Left lung (tissue), 10 donors: ENCODE data around the gene TEAD1. TPM values are rescaled to one million over a fixed set of nuclear protein-coding genes. Genes with fewer than 3 reads are reported as not detected.

Experiments used
- ATAC-seq: fragments of 200-7000 bp; cut with Tn5 transposase; one replicate; pipeline ENCODE4 v1.9.1; 2020; ENCODE audit warnings: moderate library complexity
- DNase-seq, 4 donors: peaks; one replicate each; pipeline ENCODE4 v3.0.0-alpha.2; 2013 to 2020
- H3K27ac ChIP-seq, 2 donors: fragments of 200-600 bp; sonication (generic) in 1 of 2; one replicate each; pipeline versions ENCODE4 v1.5.0 to v1.8.0; 2020 to 2021
- H3K27me3 ChIP-seq, 2 donors: fragments of 200-600 bp; sonication (generic) in 1 of 2; one replicate each; pipeline versions ENCODE4 v1.5.0 to v1.8.0; 2020 to 2021
- H3K36me3 ChIP-seq, 2 donors: fragments of 200-600 bp; sonication (generic) in 1 of 2; one replicate each; pipeline versions ENCODE4 v1.5.0 to v1.8.0; 2020 to 2021
- H3K4me1 ChIP-seq, 2 donors: fragments of 200-600 bp; one replicate each; pipeline ENCODE4 v1.8.0; 2021
- H3K4me3 ChIP-seq, 2 donors: fragments of 200-600 bp; sonication (generic) in 1 of 2; one replicate each; pipeline versions ENCODE4 v1.5.0 to v1.8.0; 2020 to 2021; ENCODE audit warnings: mild to moderate bottlenecking in 1 of 2
- H3K9me3 ChIP-seq, 2 donors: fragments of 200-600 bp; sonication (generic) in 1 of 2; one replicate each; pipeline versions ENCODE4 v1.5.0 to v1.8.0; 2020 to 2021
- CTCF ChIP-seq, 2 donors: fragments of 200-600 bp; sonication (generic) in 1 of 2; IDR thresholded peaks; one replicate each; pipeline versions ENCODE4 v1.5.0 to v1.8.0; 2021; ENCODE audit warnings: antibody characterized with exemption in 2 of 2
- intact Hi-C, 2 donors: fragments of 100-400 bp; cut with DNase I; formaldehyde crosslinking; loops; one replicate each; pipeline versions ENCODE4 v1.11.2 to v1.14.2; 2022
- polyA plus RNA-seq, 6 donors: library from polyadenylated mRNA; unstranded; fragments of 120-200 nt; gene quantifications; one replicate each; pipeline ENCODE4 v1.2.1, GENCODE V29; 2013; ENCODE audit not compliant: insufficient read length in 6 of 6
- total RNA-seq, 2 donors: library from RNA; stranded (reverse); fragmentation: NEBNext Ultra II Directional; extraction: Animal tissue kit (Norgen Biotek cat#: 25700); gene quantifications; one replicate each; pipeline ENCODE4 v1.2.1, GENCODE V29; 2021
- donor health status: DM: no; HTN: yes; CAD: no.
- donor health status: DM: no; HTN: no; CAD: no.

Gene TEAD1
- total and polyA plus RNA-seq, 8 donors = 58.1 to 106 (median 86.9) TPM

- intact Hi-C loops = loop anchor here in 1 of 2 donors (10.0 kb wide), 1 partner anchor 125 kb away; no protein-coding TSS in a partner anchor
- DNase-seq (no peak), ATAC-seq (no peak)
- Histone ChIP-seq H3K4me3 (no peak overlapping the region), H3K27ac (peak overlapping the region in 1 of 2 donors; percentile 18), H3K4me1 (peaks cover 14 to 20% of the 10 kb centered on the region in 2 donors), H3K36me3 (no peaks in the 10 kb centered on the region), H3K9me3 (no peaks in the 10 kb centered on the region), H3K27me3 (no peaks in the 10 kb centered on the region)
- no peak for TF ChIP-seq CTCF (IDR thresholded peaks at IDR 0.05)
Observed at GRCh38 chr11:12809364-12809763, 135.1 kb downstream of the TEAD1 start.

- intact Hi-C loops = loop anchor here in 1 of 2 donors (10.0 kb wide), 1 partner anchor 125 kb away; no protein-coding TSS in a partner anchor
- ATAC-seq (peak; percentile 51), DNase-seq (peak in 1 of 4 donors; percentile 62)
- Histone ChIP-seq H3K27me3 (no peaks in the 10 kb centered on the region), H3K27ac (peak overlapping the region in 1 of 2 donors; percentile 18), H3K4me1 (peaks cover 16 to 23% of the 10 kb centered on the region in 2 donors), H3K4me3 (no peak overlapping the region), H3K36me3 (no peaks in the 10 kb centered on the region), H3K9me3 (no peaks in the 10 kb centered on the region)
- TF ChIP-seq CTCF (IDR thresholded peaks at IDR 0.05) = no peak
Observed at GRCh38 chr11:12809864-12810567, 135.8 kb downstream of the TEAD1 start.

DNA sequence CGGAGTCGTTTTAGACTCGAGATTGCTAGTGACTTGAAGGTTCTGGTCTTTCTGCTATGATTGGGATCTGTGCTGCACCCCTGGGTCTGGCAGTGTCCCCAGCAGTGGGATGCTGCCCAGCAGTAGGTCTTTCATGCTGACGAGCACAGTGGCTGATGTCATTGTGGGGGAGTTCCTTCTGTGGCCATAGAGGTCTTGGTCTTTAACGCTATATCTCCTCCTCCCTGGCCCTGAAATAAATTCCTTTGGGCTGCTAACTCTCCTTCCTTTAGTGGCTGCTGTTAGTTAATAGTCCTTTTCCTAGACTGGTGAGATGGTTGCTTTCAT lies 136.3 kb downstream of the TEAD1 start:
- no peak for DNase-seq
- Histone ChIP-seq H3K27me3 (no peaks in the 10 kb centered on the region), H3K36me3 (no peaks in the 10 kb centered on the region), H3K27ac (no peak overlapping the region), H3K9me3 (no peaks in the 10 kb centered on the region), H3K4me3 (no peak overlapping the region), H3K4me1 (peaks cover 21 to 27% of the 10 kb centered on the region in 2 donors)
- TF ChIP-seq CTCF (IDR thresholded peaks at IDR 0.05) = no peak
- intact Hi-C loops = no loop called here
- no peak for ATAC-seq

DNA sequence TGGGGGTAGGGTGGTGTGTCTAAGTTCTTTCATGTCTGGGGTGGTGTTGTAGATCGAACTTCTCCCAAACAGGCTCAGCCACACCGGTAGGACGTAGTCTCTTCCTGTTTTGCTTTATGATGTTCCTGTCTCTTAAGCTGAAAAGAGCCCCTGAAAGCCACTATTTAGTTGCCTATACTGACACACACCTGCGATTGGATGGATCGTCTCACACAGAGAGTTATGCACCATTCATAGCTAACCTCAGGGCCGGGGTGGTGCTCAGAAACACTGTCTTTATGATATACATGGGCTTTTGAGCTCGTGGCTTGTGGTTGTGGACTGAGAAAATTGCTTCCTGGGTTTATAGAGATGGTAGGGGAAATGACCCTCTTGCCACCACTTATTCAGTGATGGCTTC lies 137.6 kb downstream of the TEAD1 start:
- intact Hi-C loops = no loop called here
- no peak for ATAC-seq

More for the DNA sequence above, 137.6 kb downstream of the TEAD1 start:
- Histone ChIP-seq H3K27ac (no peak overlapping the region), H3K4me1 (peaks cover 26 to 30% of the 10 kb centered on the region in 2 donors), H3K36me3 (no peaks in the 10 kb centered on the region), H3K9me3 (no peaks in the 10 kb centered on the region), H3K27me3 (no peaks in the 10 kb centered on the region), H3K4me3 (no peak overlapping the region)
- DNase-seq = no peak
- TF ChIP-seq CTCF (IDR thresholded peaks at IDR 0.05) = no peak
